Esophagus muscularis mucosa (tissue), 4 donors: ENCODE results near the gene CHPF2.

Experiments
- EP300 ChIP-seq: sonication (generic); formaldehyde crosslinking; IDR thresholded peaks from one replicate; pipeline ENCODE4 v1.6.1; 2017; ENCODE audit warnings: antibody characterized with exemption
- POLR2A ChIP-seq: fragments of 450-650 bp; IDR thresholded peaks from one replicate; pipeline ENCODE4 v1.6.1; 2017; ENCODE audit warnings: antibody characterized with exemption, moderate library complexity, mild to moderate bottlenecking, low read depth
- POLR2AphosphoS5 ChIP-seq, 2 donors: sonication (generic); formaldehyde crosslinking; IDR thresholded peaks; one replicate each; pipeline ENCODE4 v1.6.1; 2017; ENCODE audit warnings: antibody characterized with exemption in 2 of 2
- TF ChIP-seq, protein P1 (sequence below), 3 experiments: fragments of 200-600 bp in 2 of 3; fragments of 450-650 bp in 1 of 3; sonication (generic) in 2 of 3; IDR thresholded peaks; one replicate each; pipeline ENCODE4 v1.5.1; 2017 to 2019; ENCODE audit warnings: antibody characterized with exemption in 3 of 3, mild to moderate bottlenecking in 2 of 3, moderate library complexity in 1 of 3

DNA sequence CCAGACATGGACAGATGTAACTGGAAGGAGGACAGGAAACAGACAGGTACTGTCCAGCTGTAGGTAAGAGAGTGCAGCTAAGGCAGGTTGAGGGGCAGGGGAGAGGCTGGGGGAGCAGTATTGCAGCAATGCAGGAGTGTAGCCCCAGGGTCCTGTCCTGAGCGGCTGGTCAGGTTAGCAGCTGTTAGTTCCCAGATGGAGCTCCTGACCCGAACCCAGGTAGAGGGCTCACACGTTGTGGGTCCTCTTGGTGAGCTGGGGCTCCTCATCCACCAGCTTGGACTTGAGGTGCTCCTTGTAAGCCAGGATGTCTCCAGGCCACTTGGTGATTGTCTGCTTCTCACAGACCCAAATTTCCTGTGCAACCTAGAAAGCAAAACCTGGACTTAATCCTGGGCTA, 18.5 kb upstream of the CHPF2 start:
- TF ChIP-seq POLR2A (no peak), EP300 (no peak), POLR2AphosphoS5 (IDR thresholded peaks at IDR 0.05) (no peak)
- TF ChIP-seq, protein P1, sequence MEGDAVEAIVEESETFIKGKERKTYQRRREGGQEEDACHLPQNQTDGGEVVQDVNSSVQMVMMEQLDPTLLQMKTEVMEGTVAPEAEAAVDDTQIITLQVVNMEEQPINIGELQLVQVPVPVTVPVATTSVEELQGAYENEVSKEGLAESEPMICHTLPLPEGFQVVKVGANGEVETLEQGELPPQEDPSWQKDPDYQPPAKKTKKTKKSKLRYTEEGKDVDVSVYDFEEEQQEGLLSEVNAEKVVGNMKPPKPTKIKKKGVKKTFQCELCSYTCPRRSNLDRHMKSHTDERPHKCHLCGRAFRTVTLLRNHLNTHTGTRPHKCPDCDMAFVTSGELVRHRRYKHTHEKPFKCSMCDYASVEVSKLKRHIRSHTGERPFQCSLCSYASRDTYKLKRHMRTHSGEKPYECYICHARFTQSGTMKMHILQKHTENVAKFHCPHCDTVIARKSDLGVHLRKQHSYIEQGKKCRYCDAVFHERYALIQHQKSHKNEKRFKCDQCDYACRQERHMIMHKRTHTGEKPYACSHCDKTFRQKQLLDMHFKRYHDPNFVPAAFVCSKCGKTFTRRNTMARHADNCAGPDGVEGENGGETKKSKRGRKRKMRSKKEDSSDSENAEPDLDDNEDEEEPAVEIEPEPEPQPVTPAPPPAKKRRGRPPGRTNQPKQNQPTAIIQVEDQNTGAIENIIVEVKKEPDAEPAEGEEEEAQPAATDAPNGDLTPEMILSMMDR (IDR thresholded peaks at IDR 0.05), result no peak
